Right kidney (tissue), 1 donor: ENCODE results near the gene SUGCT.

Experiments
- DNase-seq: peaks from one replicate; pipeline ENCODE4 v3.0.0-alpha.2; 2016

The SUGCT gene

GRCh38 chr7:40833191-40833887, 698.5 kb downstream of the SUGCT start:
- DNase-seq, result no peak

GRCh38 chr7:40833888-40834234, 699.1 kb downstream of the SUGCT start:
- no peak for DNase-seq

- no peak for DNase-seq
Observed at GRCh38 chr7:40836218-40836617, 701.4 kb downstream of the SUGCT start.

- no peak for DNase-seq
Observed at GRCh38 chr7:40839881-40840280, 705.1 kb downstream of the SUGCT start.

GRCh38 chr7:40840990-40841389, 706.2 kb downstream of the SUGCT start:
- no peak for DNase-seq

GRCh38 chr7:40842641-40843040, 707.8 kb downstream of the SUGCT start:
- DNase-seq, result no peak

- DNase-seq, result no peak
Observed at GRCh38 chr7:40843338-40843985, 708.7 kb downstream of the SUGCT start.

GRCh38 chr7:40845943-40846342, 711.1 kb downstream of the SUGCT start:
- DNase-seq, result no peak

- DNase-seq, result no peak
Observed at GRCh38 chr7:40847921-40848320, 713.1 kb downstream of the SUGCT start.

GRCh38 chr7:40848541-40849221, 713.9 kb downstream of the SUGCT start:
- no peak for DNase-seq

GRCh38 chr7:40850017-40850416, 715.2 kb downstream of the SUGCT start:
- no peak for DNase-seq

- no peak for DNase-seq
Observed at GRCh38 chr7:40851001-40851400, 716.2 kb downstream of the SUGCT start.

- no peak for DNase-seq
Observed at GRCh38 chr7:40859076-40859475, 724.3 kb downstream of the SUGCT start.

- no peak for DNase-seq
Observed at GRCh38 chr7:40859965-40860543, 725.2 kb downstream of the SUGCT start.

GRCh38 chr7:40865441-40866233, 730.8 kb downstream of the SUGCT start:
- no peak for DNase-seq

GRCh38 chr7:40866601-40867000, 731.8 kb downstream of the SUGCT start:
- no peak for DNase-seq

GRCh38 chr7:40870108-40870507, 735.3 kb downstream of the SUGCT start:
- DNase-seq, result no peak

- DNase-seq, result no peak
Observed at GRCh38 chr7:40873248-40873647, 738.4 kb downstream of the SUGCT start.

- no peak for DNase-seq
Observed at GRCh38 chr7:40874756-40875155, 740.0 kb downstream of the SUGCT start.

- DNase-seq, result no peak
Observed at GRCh38 chr7:40876601-40877000, 741.8 kb downstream of the SUGCT start.

GRCh38 chr7:40879941-40880543, 745.2 kb downstream of the SUGCT start:
- no peak for DNase-seq

GRCh38 chr7:40880581-40880980, 745.8 kb downstream of the SUGCT start:
- DNase-seq, result no peak
